Stimulated activated CD8-positive, alpha-beta memory T cell treated with anti-CD3 and anti-CD28 coated beads, Interleukin-12 subunit alpha, Interleukin-12 subunit beta, amount 100 ng/mL, for 24 hours (primary cell): ENCODE measurements around the gene PBRM1.
A peak's percentile ranks its signal among the peaks of the same experiment; 100 is the strongest.

ENCODE experiments used
- DNase-seq: peaks from one replicate; pipeline ENCODE4 v3.0.0-alpha.2; 2020; ENCODE audit errors: extremely low read depth

PBRM1 gene

DNA sequence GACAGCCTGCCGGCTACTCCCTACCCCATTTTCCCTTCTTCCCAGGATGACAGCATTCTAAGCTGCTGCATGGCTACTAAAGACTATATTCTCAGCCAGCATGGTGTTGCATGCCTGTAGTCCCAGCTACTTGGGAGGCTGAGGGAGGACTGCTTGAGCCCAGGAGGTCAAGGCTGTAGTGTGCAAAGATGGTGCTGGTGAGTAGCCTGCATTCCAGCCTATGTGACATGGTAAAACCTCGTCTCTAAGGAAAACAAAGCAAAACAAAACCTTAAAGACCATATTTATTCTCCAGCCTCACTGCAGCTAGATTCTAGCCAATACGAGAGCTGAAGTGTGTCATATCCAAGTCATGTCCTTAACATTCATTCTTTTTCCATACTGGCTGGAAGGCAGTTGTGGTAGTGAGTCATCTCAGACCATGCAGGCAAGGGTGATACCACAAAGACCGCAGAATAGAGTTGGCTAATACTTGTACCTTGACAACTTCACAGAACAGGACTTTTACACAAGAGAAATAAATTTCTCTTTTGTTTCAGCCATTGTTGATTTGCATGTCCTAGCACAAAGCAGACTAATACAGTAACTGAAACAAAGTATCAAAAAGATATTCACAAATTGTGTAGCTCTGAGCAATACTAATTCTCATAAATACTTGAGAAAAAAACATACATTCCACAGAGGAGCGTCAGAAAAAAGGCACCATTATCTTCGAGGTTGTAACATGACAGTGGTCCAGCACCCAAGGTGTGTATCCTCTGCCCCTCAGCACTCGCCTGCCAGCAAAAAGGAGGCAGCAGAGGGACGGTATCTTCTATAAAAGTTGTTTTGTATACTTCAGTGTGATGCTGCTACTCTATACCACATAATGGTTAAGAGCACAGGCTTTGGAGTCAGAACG, 14.8 kb downstream of the PBRM1 start:
- peak; percentile 14 for DNase-seq

DNA sequence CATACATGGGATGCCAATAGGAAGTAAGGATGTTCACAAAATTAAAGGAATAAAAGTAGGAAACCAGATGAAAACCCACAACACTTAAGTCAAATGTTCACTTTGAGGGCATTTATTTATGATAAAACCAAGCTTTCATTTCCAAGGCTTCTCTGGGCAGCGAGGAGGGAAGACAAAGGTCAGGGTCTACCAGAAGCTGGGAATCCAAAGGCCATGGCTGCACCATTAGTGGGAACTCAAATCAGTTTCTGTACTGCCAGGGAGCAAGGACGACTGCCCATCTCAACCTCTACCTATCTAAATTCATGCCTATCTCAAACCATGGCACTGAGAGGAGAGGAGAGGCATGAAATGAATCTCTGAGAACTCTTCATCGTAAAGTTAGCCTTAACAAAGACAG, 22.6 kb downstream of the PBRM1 start:
- no peak for DNase-seq

DNA sequence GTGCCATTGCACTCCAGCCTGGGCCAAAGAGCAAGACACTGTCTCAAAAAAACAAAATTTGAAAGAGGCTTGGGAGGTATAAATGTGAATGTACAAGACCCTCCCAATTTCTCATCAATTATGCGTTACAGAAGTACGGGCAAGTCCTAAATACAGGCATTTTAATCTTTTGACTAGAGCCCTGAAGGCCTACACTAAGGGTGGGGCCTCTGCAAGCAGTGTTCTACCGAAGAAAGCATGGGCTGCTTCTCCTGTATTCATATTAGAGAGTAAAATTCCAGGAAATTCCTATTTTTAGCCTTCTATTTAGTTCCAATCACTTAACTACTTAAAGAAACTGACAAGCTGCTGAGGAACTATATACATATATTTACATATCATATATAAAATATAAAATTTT, 25.7 kb downstream of the PBRM1 start:
- no peak for DNase-seq

DNA sequence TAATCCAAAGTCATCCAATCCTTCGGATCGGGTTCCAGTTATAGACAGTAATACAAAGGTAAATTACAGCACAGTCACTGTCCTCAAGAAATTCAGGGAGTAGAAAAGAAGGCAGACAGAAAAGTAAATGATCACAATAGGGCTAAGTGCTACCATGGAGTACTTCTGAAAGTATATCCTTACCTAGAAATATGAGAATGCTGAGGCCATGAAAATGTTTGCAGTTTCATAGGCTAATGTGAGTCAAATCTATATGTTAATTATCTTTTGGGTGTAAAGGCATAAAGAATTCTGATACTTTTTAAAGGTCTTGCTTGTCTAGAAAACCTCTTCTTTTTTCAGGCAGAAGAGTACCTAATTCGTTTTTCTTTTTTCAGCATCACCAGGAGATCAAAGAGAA, 29.8 kb downstream of the PBRM1 start:
- no peak for DNase-seq

DNA sequence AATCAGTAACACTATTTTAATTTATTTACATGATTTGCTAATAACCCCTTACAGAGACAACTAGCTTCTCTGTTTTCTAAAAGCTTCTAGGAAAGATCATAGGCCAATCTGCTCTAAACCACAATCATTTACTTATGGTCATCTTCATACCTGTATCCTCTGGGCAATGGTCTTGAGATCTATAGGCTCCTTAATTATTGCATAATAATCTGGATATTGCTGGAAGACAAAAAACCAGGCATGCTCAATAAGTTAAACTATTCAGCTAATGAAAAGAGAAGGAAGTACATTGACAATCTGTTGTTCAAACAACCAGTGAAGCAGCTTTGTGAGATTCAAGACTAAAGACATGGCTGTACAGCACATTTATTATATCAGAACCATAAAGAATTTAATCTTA, 34.1 kb downstream of the PBRM1 start:
- DNase-seq = no peak

DNA sequence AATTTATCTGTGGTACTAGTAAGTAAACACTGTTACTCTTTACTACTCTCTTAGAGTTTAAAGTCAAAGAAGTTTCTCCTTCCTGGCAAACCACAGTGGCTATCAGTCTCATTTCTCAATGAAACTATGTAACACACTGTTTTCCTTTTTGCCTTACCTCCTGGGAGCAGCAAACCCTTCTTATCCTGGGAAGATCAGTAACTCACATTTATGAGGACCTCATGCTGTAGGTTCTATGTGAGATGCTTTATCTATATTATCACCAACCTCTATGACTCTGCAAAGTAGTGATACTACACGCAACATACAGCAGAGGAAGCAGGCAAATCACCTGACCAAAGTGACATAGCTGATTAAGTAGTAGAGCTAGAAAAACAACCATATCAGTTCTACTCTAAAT, 35.3 kb downstream of the PBRM1 start:
- DNase-seq = no peak

DNA sequence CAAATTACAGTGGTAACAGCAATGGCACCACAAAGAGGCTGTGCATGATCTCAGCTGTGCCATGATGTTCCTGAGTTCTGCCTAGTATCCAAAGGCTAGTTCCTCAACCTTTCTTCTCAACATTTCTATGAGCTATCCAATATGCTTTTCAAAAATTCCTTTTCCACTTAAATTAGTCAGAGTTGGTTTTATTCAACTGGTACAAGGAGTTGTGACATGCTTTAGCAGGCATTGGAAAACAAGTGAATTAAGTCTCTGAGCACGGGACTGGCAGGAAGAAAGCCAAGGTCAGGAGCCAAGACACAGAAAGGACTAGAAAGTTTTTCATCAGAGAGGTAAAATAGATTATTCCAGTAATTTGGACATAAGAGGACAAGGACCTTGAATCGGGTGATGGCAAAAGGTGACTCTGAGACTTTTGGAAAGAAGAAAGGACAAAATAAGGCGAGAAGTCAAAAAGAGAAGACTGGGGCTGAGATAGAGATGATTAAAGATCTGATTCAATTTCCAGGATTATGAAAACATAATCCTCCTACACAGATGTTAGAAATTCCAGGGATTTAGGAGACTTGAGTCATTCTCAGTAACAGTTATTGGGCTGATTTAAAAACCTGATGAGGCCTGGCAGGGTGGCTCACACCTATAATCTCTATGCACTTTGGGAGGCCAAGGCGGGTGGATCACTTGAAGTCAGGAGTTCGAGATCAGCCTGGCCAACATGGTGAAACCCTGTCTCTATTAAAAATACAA, 36.1 kb downstream of the PBRM1 start:
- DNase-seq = no peak

DNA sequence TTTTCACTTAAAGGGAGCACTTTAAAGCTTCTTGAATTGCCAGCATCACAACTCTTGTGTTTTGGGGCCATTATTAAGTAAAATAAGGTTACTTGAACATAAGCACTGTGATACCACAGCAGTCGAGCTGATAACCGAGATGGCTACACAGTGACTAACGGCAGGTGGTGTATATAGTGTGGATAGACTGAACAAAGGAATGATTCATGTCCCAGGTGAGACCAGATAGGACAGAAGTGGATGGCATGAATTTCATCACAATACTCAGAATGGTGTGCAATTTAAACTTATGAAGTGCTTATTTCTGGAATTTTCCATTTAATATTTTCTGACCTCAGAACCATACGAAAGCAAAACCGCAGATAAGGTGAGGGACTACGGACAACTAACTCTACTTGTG, 40.2 kb downstream of the PBRM1 start:
- no peak for DNase-seq

DNA sequence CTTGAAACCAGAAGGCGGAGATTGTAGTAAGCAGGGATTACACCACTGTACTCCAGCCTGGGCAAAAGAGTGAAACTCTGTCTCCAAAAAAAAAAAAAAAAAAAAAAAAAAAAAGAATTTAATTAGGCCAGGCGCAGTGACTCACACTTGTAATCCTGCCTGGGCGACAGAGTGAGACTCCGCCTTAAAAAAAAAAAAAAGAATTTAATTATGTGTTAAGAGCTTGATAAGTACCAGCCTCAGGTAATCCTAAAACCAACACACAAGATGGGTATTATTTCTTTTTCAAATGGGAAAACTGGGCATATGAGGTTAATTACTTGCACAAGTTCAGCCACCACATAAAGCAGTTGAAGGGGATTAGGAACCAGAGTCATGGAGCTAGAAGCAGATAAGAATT, 49.0 kb downstream of the PBRM1 start:
- DNase-seq = no peak

DNA sequence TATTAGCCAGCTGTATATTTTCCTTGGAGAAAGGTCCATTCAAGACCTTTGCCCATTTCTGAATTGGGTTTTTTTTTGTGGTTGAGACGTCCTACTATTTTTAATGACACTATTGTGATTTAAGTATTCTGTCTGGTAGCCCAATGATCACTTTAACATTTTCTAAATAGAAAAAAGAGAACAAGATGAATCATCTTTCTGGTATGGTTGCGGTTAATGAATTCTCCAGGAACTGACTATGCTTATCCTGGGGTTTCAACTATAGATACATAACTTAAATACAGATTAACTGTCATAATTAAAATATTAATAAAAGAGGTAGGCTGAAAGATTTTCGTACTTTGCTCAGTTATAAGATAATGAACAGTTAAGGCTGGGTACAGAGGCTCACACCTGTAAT, 51.9 kb downstream of the PBRM1 start:
- DNase-seq = no peak

DNA sequence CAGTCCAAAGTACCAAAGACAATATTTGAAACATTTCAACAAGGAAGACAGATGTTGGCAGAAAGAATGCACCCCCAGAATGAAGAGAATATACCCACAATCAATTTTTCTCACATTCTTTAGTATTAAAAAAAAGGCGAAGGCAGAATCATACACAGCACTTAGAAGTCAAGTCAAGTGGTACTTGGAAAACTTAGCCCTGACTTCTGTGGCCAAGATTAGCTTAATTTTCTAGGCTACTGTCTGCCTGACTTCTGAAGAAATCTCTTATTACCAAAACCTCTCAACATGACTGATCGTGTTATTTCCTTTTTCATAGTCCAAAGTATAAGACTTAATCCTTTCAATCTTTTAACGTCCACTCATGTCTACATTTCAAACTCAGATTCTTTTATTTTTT, 60.7 kb downstream of the PBRM1 start:
- DNase-seq = no peak

DNA sequence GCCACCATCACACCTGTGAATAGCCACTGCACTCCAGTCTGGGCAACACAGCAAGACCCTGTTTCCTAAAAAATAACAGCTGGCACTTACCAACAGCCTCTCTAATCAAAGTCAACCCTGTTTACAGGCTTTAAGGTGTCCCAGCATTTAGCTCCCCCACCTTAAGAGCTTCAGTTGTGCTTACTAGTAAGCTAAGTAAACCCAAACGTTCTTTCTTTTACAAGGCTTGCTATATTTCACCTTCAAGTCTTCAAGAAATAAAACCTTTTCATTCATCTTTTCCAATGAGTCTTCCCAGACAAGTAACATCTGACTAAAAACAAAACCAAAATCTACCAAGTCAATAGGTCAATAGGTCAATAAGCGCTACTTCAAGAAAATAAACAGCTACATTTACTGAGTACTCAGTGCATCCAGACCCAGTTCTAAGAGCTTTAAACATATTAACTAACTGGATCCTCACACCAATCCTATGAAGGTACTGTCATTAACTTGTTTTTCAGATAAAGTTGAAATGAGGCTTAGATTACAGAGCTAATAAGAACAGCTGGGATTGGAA, 62.4 kb downstream of the PBRM1 start:
- no peak for DNase-seq

DNA sequence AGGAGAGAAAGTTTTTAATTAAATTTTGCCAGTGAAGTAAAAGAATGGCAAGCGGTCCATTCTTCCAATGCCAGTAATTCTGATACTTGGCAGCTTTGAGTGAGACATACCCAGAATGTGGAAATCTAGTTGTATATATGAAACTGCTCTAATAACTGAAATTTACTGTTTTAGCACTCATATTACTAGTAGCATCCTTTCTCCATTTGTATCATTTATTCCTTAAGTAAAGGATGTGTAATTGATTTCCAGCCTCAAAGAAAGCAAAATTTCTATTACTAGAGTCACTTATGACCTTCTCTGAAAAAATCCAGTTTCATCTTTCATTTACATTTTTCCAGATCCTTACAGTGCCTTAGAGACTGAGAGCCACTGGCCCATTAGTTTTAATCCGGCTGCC, 65.1 kb downstream of the PBRM1 start:
- no peak for DNase-seq

DNA sequence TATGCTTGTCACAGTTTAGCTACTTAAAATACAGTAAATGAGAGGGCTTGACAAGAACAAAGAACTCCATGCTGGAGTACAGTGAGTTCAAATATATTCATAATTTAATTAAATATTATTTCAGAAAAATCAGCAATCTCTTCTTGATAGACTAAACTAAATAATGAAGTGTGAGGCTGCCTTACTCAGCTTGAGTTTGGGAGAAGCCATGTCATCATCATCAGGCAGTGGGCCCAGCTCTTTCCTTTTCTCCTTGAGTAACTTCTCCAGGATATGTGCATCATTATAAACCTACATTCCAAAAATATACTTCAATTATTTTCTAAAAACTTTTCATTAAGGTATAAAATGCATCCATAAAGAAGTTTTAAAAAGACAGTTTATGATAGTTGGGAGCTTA, 70.5 kb downstream of the PBRM1 start:
- no peak for DNase-seq

DNA sequence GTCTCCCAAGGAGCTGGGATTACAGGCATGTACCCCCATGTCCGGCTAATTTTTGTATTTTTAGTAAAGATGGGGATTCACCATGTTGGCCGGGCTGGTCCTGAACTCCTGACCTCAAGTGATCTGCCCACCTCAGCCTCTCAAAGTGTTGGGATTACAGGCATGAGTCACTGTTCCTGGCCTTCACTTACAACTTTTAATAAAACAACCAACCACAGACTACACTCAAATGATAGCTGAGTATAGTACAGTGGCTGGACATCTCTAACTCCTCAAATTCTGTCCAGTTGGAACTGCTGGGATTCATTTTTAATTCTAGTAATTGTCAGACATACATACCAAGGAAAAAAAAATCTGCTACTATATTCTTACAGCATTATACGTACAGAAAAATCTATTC, 71.0 kb downstream of the PBRM1 start:
- no peak for DNase-seq

DNA sequence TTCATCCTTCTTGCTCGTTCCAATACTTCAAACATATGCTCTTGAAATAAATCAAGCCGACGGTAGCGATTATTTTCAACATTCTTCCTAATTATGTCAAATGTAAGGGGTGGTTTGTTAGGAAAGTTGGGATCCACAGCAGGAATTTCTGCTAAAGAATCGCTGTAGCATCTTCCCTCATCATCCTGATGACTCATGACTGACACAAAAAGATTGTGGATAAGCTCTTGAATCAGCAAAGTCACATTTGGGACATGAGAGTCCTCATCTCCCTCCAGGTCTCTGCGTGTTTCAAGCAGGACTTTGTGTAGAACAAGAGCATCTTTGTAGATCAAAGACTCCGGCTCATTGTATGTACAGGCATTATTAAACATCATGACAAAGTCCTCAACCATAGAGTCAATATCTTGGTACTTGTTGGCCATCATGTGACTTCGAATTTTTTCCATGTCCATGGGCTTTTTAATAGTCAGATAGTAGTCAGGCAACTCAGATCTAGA, 76.3 kb downstream of the PBRM1 start:
- no peak for DNase-seq

DNA sequence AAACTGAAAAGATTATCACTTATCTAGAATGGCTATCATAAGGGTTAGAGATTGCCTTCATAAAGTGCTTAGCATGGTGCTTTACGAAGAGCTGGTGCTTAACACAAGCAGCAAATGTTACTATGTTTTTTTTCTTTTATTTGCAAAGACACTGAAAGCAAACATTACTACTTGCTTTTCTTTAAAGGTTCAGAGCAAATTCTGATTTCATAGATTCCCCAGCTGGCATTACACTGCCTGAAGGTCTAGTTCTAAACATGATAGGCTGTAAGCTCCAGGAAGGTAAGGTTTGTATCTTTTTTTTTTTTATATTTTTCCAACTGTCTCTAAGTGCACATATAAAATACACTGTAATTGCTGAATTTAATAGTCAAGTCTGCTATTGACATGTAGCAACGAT, 77.4 kb downstream of the PBRM1 start:
- no peak for DNase-seq

DNA sequence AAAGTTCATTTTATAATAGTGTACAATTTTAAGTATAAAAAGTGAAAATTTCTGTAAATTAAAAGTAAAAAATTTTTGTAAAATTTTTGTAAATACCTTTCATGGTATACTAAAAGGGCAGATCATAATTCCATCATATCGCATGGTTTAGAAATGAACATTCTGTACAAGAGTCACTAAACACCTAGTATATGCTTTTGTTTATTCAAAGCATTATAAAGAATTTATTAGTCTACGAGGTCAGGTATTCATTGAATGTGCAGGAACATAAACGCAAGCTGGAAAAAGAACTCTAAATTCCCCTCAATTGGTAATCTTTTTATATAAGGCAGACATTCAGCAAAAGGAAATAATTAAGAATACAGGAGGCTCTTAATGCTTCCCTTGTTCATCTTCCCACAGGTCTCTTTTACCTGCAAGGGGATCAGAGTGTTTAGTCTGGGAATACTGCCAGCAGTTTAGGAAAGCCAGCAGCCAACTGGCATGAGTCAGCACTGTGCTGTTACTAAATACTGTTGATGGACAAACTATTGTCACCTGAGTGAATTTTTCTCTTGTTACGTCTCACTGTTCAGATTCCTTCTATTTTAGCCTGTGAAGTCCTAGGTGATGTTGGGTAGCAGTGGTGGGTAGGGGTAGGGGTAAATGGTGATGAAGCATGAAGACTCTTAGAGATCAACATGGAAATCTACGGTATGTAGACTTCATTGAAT, 79.2 kb downstream of the PBRM1 start:
- no peak for DNase-seq

DNA sequence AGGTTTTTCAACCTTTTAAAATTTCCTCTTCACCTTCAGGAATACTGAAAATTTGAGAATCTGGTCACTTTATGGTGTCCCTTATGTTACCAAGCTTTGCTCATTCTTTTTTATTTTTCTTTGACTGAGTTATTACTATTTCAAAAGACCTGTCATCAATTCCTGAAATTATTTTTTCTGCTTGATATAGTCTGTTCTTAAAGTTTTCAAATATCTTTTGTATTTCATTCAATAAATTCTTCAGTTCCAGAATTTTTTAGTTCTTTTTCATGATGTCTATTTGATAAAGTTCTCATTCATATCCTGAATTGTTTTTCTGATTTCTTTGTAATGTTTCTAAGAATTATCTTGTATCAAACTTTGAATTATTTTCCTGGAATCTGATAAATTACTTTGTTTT, 85.5 kb downstream of the PBRM1 start:
- DNase-seq = no peak

DNA sequence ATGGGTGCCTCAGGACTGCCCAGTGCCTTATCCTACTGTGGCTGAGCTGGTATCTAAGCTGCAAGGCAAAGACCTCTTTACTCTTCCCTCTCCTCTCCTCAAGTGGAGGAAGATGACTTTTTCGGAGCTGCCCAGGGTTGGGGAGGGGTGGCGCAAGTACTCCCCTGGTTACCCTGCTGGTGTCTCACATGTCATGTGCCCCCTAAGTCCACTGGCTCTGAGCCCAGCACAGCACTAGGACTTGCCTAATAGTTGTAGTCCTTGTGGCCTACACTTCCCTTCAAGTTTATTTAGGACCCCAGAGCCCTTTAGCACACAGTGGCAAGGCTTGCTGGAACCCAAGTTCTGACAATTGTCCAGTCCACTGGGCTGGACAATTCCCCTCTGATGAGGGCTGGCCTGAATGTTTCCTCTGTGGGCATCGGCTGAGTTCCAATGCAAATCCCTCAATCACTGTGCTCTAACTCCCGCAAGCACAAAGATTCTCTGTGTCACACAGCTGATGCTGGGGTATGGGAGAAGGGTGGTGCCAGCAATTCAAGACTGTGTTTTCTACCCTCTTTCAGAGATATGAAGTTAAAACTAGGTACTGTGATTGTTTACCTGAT, 89.0 kb downstream of the PBRM1 start:
- no peak for DNase-seq

DNA sequence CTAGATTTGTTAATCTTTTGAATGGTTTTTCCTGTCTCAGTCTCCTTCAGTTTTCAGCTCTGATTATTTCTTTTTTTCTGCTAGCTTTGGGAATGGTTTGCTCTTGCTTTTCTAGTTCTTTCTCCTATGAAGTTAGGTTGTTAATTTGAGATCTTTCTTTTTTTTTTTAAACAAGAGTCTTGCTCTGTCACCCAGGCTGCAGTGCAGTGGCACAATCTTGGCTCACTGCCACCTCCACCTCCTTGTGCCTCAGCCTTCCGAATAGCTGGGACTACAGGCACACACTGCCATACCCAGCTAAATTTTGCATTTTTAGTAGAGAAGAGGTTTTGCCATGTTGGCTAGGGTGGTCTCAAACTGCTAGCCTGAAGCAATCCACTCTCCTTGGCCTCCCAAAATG, 92.6 kb downstream of the PBRM1 start:
- DNase-seq = no peak
